Epidermal melanocyte (primary cell): ENCODE results near the gene FZD10.

ENCODE experiments used
- DNase-seq: peaks from one replicate; pipeline ENCODE4 v3.0.0; 2011; ENCODE audit warnings: low spot score; ENCODE audit not compliant: insufficient read length

FZD10 gene

DNA sequence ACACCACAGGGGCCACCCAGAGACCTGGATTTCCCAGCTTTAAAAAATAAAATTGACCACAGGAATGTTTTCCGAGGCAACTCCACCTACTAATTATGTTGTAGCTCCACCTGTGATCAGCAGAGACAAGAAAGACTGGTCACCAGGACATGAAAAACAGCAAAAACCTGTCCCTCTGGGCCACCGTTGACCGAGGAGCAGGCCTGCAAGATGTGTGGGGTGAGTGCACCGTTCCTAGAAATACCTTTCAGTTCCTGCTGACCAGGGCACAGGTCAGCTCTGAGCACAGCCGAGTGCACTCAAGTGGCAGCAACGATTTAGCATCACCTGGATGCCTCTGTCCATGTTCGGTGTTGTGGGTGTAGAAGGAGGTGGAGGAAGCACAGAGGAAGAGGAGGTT is 16.9 kb downstream of the FZD10 start:
- DNase-seq, result no peak

DNA sequence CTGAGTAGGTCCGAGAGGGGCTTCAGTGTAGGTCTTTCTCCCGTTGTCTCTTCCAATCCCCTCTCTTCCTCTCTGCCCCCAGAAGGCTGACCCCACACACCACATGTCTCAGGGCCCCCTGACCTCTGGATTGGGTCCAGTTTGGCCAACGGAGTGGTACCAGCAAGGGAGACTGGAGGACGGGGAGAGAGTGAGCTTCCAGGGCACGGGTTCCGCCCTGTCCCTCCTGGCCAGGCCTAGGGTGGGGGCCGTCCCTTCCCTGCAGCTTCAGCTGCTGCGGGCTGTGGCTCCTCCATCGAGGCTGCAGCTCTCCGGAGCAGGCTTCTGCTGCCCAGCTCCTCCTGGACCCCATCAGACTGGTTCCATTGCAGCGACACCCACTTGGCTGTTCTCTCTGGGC is 17.4 kb downstream of the FZD10 start:
- no peak for DNase-seq

DNA sequence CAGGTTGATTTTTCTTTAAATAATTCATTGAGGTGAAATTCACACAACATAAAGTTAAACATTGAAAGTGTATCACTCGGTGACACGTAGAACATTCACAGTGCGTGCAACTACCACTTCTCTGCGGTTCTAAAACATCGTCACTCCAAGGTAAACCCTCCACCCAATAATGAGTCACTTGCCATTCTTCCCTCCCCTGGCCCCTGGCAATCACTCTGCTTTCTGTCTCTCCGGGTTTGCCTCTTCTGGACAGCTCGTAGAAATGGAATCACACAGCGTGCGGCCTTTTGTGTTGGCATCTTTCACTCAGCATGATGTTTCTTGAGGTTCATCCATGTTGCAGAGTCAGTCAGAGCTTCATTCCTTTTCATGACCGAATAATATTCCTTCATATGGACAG is 18.9 kb downstream of the FZD10 start:
- DNase-seq, result no peak

DNA sequence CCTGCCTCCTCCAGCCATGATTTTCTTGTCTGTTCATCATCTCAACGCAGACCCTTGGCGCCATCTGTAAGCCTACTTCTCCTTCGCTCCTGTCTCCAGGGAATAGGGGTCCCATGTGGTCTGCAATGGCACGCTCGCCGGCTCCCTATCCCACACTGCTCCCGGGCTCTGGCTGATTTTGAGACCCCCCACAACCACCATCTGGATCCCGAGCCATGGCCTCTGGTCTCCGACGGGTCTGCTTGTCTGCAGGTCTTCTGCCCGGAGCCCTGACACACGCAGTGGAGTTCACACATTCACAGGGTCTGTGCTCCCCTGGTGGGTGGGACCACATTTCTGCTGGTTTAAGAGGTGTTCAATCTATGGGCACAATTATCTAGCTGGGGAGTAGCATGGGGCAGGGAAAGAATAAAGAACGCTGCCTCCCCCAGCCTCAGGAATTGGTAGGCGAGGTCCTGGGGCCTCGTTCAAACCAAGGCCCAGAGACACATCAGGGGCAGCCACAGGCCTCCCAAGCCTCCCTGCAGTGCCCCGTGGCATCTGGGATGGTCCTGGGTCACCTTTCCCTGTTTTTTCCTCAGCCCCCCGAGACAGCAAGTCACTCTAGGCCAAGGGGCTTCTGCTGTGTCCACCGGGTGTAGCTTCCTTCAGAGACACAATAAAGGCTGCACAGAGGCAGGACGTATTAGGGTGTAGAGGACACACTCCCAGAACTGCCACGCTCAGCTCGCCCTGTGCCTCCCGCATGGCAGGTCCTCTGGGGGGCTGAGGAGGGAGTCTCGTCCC is 21.5 kb downstream of the FZD10 start:
- DNase-seq, result no peak

DNA sequence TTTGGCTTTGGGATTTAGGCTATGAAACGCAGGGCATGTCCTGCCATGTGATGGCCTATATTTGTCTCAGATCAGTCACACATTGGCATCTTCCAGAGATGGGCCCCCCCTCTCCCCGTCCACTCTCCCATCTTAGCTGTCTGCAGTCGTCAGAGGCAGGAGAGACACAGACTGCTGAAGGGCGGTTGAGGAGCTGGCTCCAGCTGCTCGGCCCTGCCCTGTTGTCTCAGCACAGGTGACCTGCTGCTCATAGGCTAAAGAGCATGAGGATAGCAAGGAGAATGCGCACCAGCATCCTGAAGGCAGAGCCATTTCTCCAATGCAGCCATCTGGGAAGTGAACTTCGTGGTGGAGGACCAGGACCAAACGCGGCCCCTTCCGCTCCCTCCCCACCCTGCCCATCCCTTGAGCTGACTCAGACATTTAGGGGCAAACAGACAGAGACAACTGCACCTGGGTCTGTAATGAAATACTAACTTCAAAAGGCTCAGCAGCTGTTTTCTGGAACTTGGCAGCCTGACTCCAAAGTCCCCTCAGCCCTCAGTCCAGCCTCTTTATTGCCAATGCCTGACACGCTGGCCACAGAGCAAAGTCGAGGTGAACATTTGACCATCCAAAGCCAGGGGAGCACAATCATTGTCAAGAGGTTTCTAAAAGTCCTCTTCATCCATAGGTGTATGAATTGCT is 22.3 kb downstream of the FZD10 start:
- no peak for DNase-seq

DNA sequence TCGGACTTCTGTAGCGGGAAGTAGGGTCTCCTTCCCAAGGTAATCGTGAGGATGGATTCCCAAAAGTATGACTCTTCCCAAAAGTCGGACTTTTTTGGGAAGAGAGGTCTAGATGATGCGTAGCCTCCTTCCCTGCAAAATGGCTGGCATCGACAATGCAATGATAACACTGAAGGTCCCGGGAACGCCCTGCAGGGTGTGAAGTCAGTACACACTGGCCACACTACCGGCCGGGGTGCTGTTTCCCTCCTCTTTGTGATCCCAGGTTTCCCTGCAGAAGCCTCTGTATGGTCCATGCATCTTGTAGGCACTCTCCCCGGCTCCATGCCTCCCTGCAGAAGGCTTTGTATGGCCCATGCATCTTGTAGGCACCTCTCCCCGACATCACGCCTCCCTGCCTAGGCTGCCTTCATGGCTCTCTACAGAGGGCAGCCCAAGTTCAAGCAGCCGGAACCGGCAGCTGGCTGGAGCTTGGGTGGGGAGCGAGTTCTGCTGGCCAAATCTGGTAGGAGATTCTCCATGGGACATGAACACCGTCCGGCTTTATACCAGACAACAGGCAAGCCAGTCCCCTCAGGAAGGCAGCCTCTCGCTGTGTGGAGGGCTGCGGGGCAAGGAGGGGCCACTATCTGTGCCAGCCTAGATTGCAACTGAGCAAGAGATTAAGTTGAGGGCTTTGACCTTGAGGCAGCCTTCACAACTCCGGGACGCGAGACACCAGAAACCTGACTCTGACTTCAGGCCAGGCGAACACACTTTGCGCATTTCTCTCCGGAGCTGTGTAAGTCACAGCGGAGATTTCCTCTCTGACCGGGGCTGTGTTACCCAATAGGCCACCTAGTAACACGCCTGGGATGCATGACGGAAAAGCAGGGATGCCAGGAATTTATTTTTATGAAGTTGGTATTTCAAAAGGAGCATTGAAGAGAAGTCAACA is 23.5 kb downstream of the FZD10 start:
- no peak for DNase-seq

DNA sequence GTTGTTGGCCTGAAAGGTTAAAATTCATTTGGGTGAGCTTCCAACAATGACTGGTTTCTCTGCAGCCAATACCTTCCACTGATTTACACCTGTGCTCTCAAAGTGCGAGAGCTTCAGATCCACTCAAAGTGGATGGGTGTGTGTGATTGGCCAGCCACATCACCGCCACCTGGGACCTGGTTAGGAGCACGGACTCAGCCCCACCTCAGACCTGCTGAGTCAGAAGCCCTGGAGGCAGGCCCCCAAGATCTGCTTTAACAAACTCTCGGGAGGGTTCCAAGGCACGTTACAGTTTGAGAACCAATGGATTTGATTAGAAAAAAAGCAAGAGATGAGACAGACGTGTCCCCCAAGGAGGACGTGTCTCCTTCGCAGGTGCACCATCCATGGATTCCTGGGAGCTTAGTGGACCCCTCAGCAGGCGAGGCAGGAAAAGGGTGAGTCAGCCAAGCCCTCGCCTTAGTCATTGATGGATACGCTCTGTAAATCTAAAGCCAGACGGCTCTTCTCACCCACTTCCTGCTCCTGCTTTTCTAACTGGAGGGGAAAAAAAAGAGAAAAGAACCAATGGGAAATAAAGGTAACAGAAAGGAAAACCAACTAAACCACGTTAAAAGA is 24.5 kb downstream of the FZD10 start:
- no peak for DNase-seq

DNA sequence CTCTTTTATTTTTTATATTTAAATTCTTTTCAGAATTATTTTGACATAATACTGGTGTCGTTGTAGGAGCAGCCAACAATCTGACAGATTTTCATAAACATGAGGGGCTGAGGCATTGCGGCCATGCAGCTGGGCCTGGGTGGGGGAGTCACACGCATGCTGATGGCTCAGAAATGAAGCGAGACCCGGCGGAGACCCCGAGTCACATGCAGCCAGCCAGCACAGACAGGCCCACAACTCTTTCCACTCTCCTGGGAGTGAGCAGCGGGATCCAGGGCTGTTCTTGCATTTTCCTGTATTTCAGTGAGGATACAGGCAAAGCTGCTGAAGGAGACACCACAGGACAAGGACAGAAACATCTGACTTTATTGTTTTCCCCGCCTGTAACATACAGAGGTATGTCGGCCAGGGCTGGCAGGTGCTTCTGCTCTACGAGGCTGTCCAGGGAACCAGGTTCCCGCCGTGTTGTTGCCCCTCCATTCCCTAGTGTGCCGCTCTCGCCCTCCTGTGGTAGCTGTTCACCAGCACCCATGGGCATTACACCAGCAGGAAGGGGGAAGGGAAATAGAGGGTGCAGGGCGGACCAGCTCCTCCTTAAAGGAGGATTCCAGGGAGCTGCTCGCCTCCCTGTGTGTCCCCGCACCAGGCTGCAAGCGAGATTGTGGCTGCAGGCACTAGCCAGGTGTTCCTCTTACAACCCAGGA is 30.5 kb downstream of the FZD10 start:
- DNase-seq, result no peak

DNA sequence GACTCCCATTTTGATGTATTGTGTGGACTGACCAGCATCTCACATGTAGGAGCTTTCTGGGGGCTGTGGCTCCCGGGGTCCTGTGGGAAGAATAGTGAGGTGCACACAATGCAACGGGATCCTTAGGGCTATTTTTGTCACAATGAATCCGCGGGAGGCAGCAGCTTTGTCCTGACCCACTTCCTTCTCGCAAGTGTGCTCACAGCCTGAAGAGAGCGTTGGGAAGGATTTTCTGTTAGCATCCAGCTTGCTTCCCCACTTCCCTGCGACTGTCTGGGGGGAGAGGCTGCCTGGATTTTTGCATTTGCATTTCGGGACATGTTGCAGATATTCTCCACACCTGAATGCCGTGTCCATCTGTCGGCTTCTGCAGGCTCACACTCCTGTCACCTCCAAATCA is 31.9 kb downstream of the FZD10 start:
- no peak for DNase-seq

DNA sequence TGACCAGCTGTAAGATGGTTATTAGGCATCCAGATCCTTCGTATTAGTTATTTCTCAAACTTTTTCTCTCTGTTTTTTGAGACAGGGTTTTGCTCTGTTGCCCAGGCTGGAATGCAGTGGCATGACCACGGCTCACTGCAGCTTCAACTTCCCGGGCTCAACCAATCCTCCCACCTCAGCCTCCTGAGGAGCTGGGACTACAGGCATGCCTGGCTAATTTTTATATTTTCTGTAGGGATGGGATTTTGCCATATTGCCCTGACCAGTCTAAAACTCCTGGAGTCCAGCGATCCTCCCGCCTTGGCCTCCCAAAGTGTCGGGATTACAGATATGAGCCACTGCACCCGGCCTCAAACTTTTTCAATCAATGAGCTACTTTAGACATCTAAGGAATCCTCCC is 33.1 kb downstream of the FZD10 start:
- no peak for DNase-seq

DNA sequence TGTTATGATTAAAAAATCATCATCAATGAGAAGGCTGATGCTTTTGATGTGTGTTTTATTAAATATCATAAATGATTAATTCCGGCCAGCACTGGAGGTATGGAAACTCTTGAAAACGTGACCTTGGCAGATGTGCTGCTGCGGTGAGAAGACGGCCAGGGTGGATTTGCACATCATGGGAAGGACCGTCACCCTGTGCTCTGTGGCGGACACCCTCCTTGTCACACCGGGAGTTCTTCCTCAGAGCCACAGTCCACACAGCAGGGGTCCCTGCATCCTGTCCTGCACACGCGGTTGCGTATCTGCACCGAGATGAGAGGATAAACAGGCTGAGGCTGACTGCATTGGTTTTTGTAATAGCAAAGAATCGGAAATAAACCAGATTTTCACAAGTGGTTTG is 33.5 kb downstream of the FZD10 start:
- DNase-seq, result no peak

DNA sequence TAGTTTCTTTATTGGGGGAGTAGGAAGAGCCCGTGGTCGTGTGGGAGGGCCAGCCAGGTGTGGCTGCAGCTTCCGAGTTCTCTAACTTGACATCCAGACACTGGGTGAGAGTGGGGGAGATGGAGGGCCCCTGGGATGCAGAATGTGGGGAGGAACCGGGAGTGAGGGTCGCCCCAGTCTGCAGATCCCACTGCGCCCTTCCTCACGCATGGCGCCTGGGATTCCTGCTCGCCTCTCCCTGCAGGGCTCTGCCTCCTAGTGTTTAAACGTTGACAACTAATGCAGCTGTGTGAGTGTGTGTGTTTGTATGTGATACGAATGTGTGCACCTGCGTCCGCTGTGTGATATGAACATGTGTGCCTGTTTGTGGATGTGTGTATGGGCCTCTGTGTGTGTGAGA is 34.6 kb downstream of the FZD10 start:
- DNase-seq, result no peak

DNA sequence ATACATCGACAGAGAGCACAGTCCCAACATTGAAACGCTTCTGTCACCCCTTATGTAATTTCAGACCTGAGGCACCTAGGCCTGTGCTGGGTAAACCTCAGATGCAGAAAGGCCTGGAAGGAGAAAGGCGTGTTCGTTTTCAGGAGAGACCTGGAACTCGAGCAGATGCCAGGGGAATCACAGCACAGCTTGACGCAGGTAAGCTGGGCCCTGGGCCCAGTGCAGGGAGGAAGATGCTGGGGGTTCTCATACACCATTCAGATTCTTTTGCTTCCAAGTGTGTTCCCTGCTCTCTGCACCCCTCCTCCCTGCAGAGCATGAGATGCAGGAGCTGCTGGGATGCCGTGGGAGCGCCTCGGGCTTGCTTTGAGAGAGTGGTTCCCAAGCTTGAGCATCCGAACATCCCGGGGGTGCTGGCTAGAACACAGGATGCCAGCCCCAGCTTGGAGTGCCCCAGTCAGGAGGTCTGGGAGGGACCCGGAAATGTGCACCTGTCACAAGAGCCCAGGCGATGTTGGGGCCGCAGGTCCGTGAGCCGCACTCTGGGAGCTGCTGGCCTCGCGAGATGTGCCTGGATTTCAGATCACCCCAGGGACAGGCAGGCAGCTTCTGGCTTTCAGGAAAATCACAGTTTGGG is 35.9 kb downstream of the FZD10 start:
- DNase-seq, result no peak

DNA sequence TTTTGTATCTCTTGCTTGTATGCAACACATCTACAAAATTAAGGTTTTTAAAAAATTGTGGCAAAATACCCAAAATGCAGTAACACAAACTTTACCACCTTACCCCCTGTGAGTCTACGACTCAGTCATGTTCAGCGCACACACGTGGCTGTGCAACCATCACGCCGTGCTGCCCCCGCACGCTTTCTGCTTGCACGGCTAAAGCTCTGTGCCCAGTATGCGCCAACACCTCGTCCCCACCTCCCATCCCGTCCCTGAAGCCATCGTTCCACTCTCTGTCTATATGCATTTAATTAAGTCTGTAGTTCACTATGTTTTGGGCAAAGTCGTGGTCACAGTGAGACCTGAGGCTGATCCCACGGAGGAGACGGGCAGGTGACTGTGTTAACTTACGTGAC is 36.4 kb downstream of the FZD10 start:
- DNase-seq, result no peak

DNA sequence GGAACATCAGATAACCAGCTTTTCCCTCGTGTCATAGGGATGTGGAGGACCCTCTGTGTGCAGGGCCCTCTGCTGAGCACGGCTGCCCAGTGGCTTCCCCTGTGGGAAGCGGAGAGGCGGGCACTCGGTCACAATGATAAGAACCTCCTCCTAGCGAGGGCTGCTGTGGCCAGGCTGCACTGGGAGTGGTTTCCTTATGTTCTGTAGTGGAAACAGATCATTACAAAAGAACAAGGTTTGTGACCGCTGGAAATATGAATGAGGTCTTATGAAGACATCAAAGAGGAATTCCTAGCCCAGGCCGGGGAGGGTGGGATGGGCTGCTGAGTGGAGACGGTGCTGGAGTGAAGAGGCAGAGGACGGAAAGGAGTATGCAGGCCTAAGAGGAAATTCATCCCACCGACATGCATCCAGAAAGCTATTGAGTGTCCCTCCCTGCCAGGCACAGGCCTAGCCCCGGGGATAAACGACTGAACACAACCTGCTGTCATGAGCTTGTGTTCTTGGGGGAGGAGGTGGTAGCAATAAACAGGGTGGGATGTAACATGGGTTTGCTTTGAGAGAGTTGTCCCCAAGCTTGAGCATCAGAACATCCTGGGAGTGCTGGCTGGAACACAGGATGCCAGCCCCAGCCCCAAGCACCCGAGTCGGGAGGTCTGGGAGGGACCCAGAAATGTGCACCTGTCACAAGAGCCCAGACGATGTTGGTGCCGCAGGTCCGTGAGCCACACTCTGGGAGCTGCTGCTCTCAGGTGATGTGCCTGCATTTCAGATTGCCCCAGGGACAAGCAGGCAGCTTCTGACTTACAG is 37.5 kb downstream of the FZD10 start:
- DNase-seq, result no peak

DNA sequence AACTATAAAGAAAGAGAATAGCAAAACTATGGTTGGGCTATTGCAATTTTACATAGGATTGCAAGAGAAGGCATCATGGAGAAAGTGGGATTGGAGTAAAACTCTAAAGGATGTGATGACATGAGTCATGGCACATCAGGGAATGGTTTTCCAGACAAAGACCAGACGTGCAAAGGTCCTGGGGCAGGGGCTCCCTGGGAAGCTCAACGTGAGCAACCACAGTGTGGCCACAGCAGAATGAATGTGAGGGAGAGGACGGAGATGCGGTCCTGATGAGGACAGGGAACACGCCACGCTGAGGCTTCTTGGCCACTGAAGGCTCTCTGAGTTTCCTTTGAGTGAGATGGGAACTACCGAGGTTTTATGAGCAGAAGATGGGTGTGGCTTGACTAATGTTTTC is 38.2 kb downstream of the FZD10 start:
- no peak for DNase-seq

DNA sequence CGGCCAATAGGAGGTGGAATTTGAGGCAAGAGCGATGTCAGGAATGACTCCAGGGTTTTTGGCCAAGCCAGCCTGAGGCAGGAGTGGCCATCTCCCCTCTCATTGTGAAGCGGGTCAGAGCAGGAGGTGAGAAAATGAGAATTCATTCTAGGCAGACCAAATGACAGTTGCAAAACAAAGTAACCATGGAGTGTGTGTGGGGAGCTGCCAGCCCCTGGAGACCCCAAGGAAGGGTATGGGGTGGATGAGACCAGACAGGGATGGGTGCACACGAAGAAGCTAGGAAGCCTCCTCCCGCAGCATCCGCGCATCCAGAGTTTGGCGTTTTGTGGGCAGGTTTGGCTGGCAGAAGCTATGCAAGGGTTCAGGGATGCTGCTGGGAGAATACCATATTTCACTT is 38.8 kb downstream of the FZD10 start:
- no peak for DNase-seq

DNA sequence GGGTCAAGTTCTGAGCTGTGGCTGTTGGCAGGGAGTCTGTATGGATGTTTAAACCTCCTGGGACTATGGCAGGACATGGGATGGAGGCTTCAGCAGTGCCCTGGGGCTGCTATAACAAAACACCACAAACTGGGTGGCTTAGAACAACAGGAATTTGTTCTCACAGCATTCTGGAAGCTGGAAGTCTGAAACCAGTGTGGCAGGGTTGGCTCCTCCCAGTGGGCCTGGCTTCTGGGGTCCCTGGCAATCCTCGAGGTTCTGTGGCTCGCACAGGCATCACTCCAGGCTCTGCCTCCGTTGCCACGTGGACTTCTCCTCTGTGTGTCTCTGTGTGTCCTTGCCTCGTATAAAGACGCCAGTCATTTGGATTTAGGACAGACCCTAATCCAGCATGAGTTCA is 39.9 kb downstream of the FZD10 start:
- DNase-seq, result no peak

DNA sequence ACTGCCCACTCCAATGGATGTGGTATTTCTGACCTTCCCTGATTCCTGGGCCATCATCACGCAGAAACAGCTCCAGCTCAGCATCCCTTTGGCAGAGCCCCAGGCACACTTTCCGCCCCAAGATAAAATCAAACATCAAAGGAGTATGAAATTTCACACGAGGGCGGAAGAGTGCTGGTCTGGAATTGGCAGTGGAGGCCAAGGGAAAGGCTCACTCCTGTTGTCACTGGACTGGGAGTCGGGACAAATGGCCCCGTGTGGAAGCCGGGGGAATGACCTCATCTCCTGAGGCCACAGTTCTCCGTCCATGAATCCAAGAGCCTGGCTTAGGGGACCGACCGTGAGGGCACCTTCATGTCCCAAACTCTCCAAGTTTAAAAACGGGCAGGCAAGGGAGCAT is 40.9 kb downstream of the FZD10 start:
- DNase-seq, result no peak

DNA sequence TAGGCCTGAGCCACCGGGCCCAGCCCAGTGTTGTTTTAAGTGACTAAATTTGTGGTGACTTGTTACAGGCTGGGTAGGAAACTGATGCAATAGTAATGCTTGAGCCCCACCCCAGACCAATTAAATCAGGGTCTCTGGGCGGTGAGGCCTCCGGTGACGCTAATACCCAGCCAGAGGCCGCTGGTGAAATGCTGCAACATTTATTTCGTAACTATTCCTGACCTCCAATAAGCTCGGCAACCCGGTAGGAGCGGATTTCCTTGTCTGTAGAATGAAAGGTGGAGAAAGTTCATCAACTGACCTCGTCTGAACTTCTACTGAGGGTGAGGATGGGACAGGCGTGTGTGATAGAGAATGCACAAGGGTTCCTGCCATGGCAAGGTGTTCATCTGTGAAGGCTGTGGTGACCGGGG is 42.3 kb downstream of the FZD10 start:
- no peak for DNase-seq
